Central memory CD4-positive, alpha-beta T cell (primary cell): Measurements from ENCODE around the gene INSYN1.
"Not testable (repeated sequence)": the region's sequence is repeated elsewhere in the genome, so short reads cannot be mapped to it uniquely, and the experiment has no call there.

ENCODE experiments used
- DNase-seq: peaks from one replicate; pipeline ENCODE4 v3.0.0; 2022

Gene INSYN1

DNA sequence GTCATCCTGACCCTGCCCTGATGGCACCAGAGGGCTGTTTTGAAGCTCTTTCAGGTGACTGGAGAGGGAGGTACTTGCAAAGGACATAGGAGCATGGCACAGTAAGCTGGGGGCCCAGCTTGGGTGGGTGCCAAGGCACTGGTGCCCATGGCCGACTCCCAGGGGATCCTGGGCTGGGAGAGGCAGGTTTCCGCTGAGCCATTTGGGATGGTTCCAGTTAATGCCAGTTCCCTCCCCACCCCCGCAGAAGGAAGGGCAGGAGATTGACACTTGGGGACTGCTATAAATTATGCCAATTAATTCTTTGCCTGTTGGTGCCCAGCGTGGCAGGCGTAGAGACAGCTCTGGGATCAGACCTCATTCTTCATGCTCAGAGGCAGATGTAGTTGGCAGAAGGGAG is 42.8 kb downstream of the INSYN1 start:
- no peak for DNase-seq

DNA sequence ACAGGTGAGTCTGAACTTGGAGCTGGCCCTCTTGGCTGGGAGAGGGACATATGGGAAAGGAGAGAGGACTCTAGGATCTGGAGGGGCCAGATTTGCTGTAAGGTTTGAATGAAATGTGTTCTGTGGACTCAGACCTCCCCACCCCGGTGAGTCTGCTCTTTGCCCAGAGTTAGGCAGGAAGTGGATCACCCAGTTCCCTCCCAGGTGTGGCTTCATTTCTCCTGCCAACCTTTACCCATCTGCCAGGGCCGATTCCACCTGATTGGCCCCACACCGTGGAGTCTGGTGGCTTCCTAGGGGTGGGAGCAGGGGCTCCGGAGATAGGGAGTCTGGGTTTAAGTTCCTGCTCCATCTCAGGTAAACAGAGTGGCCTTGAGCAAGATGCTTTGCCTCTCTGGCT is 43.5 kb downstream of the INSYN1 start:
- DNase-seq: no peak

DNA sequence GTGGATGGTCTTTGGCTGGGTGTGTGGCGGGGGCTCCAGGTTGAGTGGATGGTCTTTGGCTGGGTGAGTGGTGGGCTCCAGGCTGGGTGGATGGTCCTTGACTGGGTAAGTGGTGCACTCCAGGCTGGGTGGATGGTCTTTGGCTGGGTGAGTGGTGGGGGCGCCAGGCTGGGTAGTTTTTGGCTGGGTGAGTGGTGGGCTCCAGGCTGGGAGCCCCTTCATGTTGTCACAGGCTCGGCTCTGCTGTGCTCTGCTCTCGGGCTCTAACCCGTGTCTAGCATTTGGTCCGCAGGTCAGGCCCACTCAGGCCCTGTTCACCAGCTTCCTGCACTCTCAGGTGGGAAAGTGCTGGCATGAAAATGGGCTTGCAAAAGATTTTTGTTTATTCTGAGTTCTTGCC is 43.9 kb downstream of the INSYN1 start:
- DNase-seq: no peak

DNA sequence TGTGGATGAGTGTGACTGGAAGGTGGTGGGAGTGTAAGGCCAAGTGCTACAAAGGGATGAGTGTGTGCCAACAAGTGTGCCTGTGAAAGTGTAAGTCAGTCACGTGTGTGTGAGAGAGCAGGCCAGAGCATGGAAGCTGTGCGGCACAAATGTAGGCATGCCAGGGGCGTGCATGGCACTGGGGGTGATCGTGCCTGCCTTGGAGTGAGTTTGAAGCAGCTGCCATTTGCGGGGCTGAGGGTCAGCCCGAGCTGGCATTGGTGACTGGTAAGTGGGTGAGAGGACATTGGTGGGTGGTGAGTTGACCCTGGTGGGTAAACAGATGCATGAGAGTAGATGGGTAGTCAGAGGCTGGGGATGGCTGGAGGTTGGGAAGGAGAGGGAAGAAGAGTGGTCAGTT is 44.5 kb downstream of the INSYN1 start:
- no peak for DNase-seq

DNA sequence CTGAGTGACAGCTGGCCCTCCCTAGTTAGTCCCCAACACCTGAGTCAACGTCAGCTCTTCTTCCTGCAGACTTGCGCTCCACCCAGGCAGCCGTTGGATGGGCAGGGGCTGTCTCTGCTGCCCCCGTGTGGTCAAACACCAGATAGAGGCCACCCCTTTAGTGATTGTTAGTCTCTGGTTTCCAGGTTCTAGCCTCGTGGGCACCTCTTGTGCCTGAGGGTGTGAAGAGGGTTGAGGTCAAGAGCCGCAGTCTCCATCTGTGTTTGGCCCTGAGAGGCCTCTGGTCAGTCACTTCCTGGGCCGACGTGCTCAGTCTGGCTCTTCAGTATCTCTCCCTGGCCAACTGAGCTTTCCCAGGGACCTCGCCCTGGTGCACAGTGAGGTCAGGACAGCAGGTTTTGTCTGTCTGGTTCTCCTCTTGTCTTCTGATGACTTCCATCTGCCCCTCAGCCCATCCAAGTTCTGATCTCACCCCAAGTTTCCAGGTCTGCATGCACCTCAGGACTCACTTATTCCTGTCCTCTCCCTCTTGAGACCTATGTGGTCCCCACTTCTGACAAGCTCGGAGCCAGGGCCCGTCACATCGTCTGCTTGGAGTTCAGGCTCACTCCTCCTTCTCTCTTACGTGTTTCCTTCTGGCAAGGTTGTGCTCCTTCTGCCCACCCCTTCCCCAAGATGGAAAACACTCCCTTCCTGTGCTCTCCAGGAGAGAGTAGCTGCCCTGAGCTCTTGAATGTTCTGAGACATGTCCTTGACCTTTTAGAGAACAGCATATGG is 48.1 kb downstream of the INSYN1 start:
- peak; percentile 43 for DNase-seq

DNA sequence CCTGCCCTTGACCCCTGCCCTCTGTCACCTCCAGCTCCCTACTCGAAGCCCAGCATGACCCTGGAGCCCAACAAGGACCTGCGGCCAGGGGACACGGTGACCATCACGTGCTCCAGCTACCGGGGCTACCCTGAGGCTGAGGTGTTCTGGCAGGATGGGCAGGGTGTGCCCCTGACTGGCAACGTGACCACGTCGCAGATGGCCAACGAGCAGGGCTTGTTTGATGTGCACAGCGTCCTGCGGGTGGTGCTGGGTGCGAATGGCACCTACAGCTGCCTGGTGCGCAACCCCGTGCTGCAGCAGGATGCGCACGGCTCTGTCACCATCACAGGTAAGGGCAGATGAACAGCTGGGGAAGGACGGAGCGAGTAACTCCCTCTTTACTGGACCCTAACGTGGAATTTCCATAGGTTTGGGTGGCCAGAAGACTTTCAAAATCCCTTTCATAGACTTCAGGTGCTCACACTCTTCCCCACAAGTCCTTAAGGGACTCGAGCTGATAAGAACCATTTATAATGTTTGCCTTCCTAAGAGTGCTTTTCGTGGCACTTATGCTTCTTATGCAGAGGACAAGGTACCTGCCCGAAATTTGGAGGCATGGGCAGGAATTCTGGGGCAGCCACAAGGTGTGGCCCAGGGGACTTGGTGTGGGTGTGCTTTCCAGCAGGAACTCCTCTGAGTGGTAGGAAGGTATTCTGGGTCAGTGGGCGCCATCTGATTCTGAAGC is 48.8 kb downstream of the INSYN1 start:
- not testable (repeated sequence) for DNase-seq

DNA sequence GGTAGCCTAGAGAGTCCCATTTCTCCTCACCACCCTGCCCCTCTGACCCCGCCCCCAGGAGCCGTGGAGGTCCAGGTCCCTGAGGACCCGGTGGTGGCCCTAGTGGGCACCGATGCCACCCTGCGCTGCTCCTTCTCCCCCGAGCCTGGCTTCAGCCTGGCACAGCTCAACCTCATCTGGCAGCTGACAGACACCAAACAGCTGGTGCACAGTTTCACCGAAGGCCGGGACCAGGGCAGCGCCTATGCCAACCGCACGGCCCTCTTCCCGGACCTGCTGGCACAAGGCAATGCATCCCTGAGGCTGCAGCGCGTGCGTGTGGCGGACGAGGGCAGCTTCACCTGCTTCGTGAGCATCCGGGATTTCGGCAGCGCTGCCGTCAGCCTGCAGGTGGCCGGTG is 49.5 kb downstream of the INSYN1 start:
- not testable (repeated sequence) for DNase-seq

DNA sequence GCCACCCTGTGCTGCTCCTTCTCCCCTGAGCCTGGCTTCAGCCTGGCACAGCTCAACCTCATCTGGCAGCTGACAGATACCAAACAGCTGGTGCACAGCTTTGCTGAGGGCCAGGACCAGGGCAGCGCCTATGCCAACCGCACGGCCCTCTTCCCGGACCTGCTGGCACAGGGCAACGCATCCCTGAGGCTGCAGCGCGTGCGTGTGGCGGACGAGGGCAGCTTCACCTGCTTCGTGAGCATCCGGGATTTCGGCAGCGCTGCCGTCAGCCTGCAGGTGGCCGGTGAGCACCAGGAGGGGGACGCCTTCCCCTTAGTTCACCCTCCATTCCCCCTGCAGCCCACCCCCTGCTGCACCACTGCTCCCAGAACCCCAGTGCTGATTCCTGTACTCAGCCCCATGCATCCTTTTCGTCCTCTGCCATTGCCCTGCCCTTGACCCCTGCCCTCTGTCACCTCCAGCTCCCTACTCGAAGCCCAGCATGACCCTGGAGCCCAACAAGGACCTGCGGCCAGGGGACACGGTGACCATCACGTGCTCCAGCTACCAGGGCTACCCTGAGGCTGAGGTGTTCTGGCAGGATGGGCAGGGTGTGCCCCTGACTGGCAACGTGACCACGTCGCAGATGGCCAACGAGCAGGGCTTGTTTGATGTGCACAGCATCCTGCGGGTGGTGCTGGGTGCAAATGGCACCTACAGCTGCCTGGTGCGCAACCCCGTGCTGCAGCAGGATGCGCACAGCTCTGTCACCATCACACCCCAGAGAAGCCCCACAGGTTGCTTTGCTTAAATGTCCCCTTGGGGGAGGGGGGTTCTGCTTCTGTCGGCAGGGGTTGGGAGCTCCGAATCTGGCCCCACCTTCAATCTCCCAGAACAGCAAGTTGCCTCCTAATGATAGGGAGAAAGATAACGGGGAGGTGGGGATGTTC is 50.6 kb downstream of the INSYN1 start:
- DNase-seq: not testable (repeated sequence)

DNA sequence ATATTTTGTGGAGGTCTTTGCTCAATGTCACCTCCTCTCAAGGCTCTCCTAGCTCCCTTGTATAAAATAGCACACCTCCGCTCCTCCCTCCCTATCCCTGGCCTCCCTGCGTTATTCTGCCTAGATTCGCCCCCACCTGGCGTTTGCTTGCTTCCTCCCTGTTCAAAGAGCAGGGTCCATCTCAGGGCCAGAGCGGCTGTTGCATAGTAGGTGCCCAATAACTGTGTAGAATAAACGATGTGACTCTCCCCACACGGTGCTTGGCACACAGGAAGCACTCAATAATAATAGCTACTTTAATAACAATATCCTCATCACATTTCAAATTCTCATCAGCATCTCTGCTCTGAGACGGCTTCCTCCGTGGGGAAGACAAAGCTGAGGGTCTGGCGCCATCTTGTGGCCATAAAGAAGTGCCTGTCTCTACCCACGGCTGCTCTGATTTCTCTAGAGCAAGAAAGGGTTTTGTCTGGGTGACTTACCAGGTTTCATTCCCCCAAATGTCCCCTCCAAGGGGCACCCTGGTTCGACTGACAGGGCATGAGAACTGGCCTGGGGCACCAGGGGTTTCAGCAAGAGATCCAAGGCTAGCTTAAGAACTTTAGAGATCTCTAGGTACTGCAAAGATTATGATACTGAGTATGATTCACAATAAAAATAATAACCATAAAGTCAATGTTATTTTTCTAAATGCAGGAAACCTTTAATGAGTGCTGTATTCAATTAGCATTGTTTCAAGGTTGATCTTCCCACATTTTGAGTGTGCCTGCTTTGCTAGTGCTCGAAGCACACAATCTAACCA is 52.9 kb downstream of the INSYN1 start:
- DNase-seq: peak; percentile 65

DNA sequence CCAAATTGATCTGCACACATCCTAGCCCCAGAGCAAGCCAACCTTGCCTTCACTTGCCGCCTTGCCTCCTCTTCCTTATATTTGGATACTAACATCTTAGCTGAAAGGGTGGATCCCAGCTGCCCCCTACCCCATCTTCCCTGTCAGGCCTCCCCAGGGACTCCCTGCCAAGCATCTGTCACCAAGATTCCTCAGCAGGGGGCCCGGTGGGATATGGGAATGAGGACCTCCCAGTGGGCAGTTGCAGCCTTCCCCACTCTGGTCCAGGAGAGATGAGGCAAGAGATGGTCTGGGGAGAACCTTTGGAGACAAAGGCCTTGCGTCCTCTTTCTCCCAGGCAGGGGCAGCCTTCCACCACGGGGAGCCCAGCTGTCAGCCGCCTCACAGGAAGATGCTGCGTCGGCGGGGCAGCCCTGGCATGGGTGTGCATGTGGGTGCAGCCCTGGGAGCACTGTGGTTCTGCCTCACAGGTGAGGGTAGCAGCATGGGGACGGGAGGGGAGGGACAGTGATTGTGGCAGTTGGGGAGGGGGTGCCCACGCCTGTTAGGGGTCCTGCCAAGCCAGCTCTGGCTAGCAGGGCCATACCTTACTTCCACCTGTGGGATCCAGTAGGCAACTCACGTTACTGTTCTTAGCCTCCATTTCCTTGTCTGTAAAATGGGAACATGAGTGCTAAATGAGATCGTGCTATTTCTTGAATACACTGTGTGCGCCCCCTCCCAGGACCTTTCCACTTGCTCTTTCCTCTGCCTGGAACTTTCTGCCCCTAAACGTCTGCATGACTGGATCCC is 53.7 kb downstream of the INSYN1 start:
- no peak for DNase-seq

DNA sequence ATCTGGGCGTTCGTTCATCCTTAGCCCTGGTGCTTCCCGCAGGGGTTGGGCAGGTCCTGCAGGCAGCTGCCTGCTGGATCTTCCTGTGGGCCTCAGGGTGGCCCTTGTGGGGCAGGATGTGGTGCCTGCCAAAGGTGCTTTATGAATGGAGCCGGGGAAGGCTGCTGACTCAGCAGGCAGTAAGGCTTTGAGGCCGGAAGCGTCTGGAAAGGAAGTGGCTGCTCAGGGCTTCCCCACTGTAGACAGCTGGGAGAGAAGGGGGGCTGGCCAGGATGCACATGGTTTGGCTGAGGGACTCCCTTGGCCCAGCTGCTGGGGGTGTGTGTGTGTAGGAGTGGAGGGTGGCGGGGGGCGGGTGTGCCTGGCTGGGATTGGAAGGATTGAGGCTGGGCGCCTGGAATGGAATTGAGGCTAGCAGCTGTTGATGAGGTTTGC is 56.1 kb downstream of the INSYN1 start:
- peak; percentile 82 for DNase-seq

DNA sequence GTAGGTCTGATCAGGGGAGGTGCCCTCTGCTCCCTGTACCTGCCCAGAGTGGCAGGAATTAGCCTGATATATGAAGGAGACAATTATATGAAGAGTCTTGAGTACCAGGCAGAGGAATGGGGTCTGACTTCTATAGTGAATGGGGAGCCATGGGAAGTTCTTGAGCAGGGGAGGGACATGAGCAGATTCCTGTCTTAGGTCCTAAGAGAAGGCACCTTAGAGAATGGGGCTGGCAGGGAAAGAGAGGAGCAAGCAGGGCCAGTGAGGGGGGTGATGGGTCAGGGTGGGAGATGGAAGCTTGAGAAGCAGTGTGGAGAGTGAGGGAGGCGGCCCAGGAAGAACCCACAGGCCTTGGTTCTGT is 56.5 kb downstream of the INSYN1 start:
- no peak for DNase-seq

DNA sequence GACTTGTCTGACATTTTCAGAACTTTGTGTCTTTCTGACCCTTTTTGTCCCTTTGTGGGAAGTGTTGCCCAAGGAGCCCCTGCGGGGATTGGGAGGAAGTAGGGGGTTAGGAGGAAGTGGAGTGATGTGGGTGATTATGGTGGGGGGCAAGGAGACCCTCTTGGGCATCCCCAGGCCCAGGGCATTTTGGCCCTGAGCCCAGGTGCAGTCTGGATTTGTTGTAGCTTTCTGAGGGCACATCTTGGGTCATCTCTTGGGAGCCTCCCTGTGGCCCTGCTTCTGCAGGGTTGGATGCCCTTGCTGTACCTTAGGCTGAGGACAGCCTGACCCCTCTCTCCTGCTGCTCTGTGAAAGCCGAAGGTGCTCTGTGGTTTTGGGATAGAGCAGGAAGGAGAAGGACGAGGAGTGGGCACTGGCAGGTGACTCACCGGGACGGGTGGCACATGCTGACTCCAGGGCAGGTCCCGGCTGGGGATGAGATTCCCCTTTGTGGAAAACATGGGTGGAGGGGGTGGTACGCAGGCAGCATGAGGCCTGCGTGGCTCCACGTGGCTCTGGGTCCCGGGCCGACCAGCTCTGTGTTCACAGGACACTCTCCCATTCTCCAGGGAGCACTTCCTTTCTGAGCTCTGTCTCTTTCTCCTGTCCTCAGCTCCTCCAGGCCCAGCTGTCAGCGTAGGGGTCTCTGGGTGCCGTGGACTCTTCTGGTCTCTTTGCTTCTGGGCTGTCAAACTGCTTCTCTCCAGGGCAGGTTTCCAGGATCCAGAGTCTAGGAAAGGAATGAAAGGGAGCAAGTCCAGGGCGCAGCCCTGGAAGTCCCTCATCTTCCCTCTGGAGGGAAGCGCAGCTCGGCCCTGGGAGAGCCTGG is 57.1 kb downstream of the INSYN1 start:
- DNase-seq: no peak

DNA sequence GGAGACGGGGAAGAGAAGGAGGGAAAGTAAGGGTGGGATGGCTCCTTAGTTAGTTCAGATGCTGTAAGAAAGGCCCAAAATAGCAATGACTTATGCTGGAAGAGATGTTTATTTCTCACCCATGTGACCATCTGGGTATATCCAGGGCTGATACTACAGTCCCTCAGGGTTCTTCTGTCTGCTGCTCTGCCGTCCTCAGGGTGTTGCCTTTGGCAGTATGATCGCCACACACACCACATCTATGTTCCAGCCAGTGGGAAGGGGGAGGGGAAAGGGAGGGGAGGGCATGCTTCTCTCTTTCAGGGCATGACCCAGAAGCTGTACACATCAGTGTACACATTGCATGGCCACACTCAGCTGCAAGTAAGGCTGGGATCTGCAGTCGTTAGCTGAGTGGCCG is 58.7 kb downstream of the INSYN1 start:
- DNase-seq: no peak

DNA sequence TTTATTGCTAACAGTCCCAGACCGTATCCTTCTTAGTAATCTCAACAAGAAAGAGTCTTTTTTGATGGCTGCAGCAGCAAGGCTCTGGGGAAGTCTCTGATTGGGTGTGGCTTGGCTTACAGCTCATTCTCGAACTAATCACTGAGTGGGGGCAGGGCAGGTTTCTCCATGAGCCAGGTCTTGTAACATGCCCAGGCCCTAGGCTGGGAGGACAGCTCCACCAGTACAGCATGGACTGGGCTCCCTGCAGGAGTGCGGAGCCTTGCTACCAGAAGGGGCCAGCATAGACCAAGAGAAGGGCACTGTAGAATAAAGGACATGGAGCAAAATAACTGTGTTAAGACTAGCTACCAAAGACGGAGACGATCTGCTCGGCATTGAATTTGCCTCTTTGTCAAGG is 61.8 kb downstream of the INSYN1 start:
- DNase-seq: no peak

DNA sequence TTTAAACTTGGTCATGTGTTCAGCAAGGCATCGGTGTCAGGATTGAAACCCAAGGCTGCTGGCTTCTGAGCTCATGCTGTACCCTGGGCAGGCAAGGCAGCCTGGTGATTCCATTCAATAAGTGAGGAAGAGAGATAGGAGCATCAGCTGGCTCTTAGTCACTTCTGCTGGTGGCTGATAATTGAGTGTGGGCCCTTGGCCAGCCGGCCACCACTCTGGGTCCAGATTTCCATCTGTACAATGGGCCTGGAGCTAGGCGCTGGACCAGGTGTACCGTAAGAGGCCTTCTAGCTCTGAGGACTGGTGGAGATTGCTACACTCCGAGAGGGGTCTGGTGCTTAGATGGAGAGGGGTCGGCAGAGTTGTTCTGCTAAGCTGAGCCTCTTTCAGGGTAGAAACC is 64.7 kb downstream of the INSYN1 start:
- no peak for DNase-seq

DNA sequence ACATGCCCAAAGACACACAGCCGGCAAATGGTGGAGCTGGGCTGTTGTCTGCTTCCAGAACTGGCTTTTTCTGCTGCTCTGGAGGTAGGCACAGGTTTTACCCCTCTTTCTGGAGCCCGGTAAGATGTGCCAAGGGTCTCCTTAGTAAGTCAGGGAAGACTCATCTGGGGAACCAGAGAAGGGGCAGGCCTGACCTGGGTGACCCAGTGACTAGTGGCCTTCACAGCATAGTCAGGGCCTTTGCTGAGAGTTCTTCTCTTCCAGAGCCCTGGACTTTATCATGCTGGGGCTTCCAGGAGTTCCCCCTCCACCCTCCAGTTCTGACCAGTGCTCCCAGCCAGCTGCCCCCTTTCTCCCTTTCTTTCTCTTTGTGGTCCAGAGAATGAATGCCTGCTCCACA is 65.8 kb downstream of the INSYN1 start:
- no peak for DNase-seq

DNA sequence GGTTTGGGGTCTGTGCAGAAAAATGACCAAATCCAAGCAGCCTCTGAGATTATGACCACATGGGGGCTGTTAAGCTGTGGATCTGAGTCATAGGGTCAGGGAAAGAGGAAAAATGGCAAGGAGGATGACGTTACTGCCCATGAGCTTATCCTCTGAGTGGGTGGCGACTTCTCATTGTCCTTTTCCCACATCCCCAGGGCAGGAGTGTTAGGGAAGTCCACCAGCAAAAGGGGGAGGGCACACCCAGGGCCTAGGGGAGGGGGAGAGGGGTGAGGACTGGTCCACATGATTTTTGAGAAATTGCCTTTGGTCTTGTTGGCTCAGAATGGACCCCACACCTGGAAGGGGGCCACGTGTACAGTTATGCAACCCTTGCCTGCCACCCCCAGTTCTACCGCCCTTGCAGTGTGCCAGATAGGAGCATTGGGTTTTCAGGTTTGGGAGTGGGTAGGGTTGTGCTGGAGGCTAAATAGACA is 66.3 kb downstream of the INSYN1 start:
- DNase-seq: no peak

DNA sequence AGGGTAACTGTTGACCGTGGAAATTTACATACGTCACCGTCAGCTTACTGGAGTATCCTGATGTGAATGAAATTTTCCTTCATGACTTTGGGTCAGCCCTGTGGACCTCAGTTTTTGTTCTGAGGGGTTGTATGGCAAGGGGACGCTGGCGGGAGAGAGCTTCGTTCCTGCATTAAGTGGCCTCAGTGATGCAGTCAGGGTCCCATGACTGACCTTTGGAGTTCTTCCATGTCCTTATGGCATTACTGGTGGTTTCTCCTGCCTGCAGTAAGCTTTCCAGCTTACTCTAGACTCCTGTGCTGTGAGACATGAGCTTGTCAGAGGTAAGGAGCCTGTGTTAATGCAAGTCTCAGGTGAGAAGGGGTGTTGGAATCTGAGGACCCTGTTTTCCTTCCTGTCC is 67.2 kb downstream of the INSYN1 start:
- no peak for DNase-seq
